Kidney (tissue), 14 donors: ENCODE results near the gene PPL. TPM values are rescaled to one million over a fixed set of nuclear protein-coding genes. Genes with fewer than 3 reads are reported as not detected.
A peak's percentile ranks its signal among the peaks of the same experiment; 100 is the strongest.

Experiments
- DNase-seq, 5 donors: peaks; one replicate each; pipeline ENCODE4 v3.0.0-alpha.2; 2013 to 2020
- FAIRE-seq: peaks from 2 replicates; lab custom pipeline; 2012; peaks lifted over from hg19 to GRCh38; lab: Jason Lieb, UNC
- H3K27ac ChIP-seq, 2 donors: one replicate each; pipeline ENCODE4 v1.7.0; 2013; ENCODE audit warnings: low read depth in 2 of 2, low read length in 2 of 2, inconsistent platforms in 1 of 2
- H3K27me3 ChIP-seq: one replicate; pipeline ENCODE4 v1.7.1; 2013; ENCODE audit warnings: low read length, inconsistent platforms; ENCODE audit not compliant: control insufficient read depth, insufficient read depth
- H3K36me3 ChIP-seq, 3 donors: one replicate each; pipeline versions ENCODE4 v1.7.0 to v1.7.1; 2013; ENCODE audit warnings: low read length in 3 of 3, control low read depth in 1 of 3, inconsistent platforms in 1 of 3; ENCODE audit not compliant: insufficient read depth in 3 of 3, control insufficient read depth in 2 of 3
- H3K4me1 ChIP-seq, 3 donors: one replicate each; pipeline versions ENCODE4 v1.7.0 to v1.7.1; 2013; ENCODE audit warnings: low read length in 3 of 3, inconsistent platforms in 1 of 3, low read depth in 1 of 3; ENCODE audit not compliant: control insufficient read depth in 2 of 3, insufficient read depth in 2 of 3
- H3K4me3 ChIP-seq, 3 donors: one replicate each; pipeline versions ENCODE4 v1.7.0 to v1.8.1; 2013; ENCODE audit warnings: low read length in 3 of 3, control low read depth in 1 of 3, inconsistent platforms in 1 of 3
- H3K9ac ChIP-seq, 3 donors: one replicate each; pipeline versions ENCODE4 v1.7.0 to v1.7.1; 2013; ENCODE audit warnings: low read length in 3 of 3, control low read depth in 1 of 3, inconsistent platforms in 1 of 3
- H3K9me3 ChIP-seq, 3 donors: one replicate each; pipeline versions ENCODE4 v1.7.0 to v1.7.1; 2013; ENCODE audit warnings: low read length in 3 of 3, control low read depth in 1 of 3, inconsistent platforms in 1 of 3; ENCODE audit not compliant: control insufficient read depth in 2 of 3, insufficient read depth in 1 of 3
- intact Hi-C: fragments of 100-400 bp; cut with DNase I; formaldehyde crosslinking; loops from one replicate; pipeline ENCODE4 v1.11.1; 2022
- polyA plus RNA-seq: library from polyadenylated mRNA; stranded (reverse); fragments of 350-450 nt; fragmentation: Illumina TruSeq; extraction: RNeasy Lipid Tissue Mini Kit (QIAGEN cat#74804); gene quantifications from one replicate; pipeline ENCODE4 v1.2.3, GENCODE V29; 2014; ENCODE audit warnings: low read depth, low replicate concordance; ENCODE audit not compliant: insufficient read depth
- total RNA-seq: library from RNA; stranded (reverse); fragmentation: NEBNext Ultra II Directional; extraction: Animal tissue kit (Norgen Biotek cat#: 25700); gene quantifications from one replicate; pipeline ENCODE4 v1.2.1, GENCODE V29; 2021
- TF ChIP-seq, protein P1 (sequence below): IDR thresholded peaks from 3 replicates; pipeline ENCODE4 v1.5.1; 2012; ENCODE audit warnings: mild to moderate bottlenecking, moderate library complexity, borderline replicate concordance; ENCODE audit not compliant: insufficient read depth; ENCODE audit errors: extremely low read depth
- donor health status: control.
- donor health status: control.
- donor health status: control.
- donor health status: control.
- donor health status: control.
- donor health status: DM: yes; HTN: yes; CAD: no.
- donor health status: Normal renal cell carcinoma (clear cell type).

PPL gene
- total and polyA plus RNA-seq, 2 donors from 2014 or later: 7.7 to 78.4 TPM

DNA sequence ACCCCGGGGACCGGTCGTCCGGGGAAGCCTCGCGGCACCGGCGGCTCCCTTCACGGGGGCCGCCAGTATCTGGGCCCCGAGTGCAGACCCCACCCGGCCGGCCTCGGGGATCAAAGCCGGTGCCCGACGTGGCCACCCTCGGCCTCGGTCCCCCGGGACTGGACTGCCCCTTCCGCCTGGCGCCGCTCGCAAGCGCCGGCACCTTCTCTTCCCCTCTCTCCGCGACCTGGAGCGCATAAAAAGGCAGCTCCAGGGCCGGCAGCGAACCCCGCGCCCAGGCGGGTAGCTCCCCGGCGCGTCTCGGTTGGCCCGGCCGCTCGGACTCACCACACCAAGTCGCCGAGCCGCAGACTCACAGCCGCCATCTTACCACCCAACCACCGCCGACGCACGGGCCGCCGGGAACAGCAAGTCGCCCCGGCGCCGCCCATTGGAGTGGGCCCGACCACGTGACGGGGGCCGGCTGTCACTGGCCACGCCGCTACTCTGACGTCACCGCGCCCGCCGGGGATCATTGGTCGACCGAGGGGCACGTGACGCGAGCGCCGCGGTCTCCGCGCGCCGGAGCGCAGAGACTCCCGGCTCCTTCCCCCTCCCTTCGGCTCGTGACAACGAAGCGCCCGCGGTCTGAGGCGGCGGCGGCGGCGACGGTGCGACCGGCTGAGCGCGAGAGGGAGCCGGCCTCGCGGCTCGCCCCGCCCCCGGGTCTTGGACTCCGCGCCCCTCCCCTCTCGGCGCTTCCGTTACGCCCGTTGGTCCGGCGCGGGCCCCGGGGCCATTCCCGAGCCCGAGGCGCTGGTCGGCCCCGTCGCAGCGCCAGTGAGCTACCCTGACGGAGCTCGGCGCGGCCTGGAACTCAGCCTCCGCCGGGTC, 89.8 kb downstream of the PPL start, which contains the start of the genes GLYR1 and UBN1:
Gene GLYR1, minus strand, starts transcription at position 388 of the 873 bp plus-strand sequence. Its CDS starts 23 bp downstream, at position 365.
Gene UBN1, plus strand, starts transcription at position 581 of the 873 bp plus-strand sequence. CDS start 5,437 bp downstream, outside the sequence.
- TF ChIP-seq, protein P1, sequence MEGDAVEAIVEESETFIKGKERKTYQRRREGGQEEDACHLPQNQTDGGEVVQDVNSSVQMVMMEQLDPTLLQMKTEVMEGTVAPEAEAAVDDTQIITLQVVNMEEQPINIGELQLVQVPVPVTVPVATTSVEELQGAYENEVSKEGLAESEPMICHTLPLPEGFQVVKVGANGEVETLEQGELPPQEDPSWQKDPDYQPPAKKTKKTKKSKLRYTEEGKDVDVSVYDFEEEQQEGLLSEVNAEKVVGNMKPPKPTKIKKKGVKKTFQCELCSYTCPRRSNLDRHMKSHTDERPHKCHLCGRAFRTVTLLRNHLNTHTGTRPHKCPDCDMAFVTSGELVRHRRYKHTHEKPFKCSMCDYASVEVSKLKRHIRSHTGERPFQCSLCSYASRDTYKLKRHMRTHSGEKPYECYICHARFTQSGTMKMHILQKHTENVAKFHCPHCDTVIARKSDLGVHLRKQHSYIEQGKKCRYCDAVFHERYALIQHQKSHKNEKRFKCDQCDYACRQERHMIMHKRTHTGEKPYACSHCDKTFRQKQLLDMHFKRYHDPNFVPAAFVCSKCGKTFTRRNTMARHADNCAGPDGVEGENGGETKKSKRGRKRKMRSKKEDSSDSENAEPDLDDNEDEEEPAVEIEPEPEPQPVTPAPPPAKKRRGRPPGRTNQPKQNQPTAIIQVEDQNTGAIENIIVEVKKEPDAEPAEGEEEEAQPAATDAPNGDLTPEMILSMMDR: no peak
- Histone ChIP-seq H3K4me1 (peaks cover 0 to 23% (median 8%) of the 10 kb centered on the region in 3 donors), H3K27me3 (no peaks in the 10 kb centered on the region), H3K4me3 (peak within 1 kb of the TSS; percentile 86 to 94 (median 89)), H3K36me3 (peaks cover 2 to 22% (median 14%) of the 10 kb centered on the region in 3 donors), H3K27ac (peak within 1 kb of the TSS; percentile 91 to 93), H3K9ac (peak within 1 kb of the TSS; percentile 76 to 93 (median 78)), H3K9me3 (no peaks in the 10 kb centered on the region)
- FAIRE-seq (no peak), DNase-seq (peak; percentile 99 to 100 (median 99))
- intact Hi-C loops: no loop called here

DNA sequence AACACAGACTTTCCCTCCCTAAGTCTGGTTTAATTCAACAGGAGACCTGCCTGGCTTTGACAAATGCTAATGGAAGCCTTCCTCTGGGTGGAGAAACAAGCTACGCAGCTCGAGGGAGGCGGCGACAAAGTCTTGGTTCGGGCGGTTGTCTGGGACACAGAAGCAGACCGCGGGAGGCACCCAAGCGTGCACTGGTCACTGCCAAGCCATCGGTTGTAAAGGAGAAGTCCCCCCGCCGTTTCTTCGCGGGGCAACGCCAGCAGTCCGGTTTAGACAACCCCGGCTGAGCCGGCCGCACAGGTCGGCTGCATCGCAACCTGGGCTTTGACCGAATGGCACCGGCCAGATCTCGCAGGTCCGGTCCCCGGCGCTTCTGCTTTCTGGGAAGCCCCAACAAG, 90.4 kb downstream of the PPL start:
- H3K4me3 ChIP-seq: peak overlapping the region; percentile 37 to 89 (median 71)
- H3K9me3 ChIP-seq: no peaks in the 10 kb centered on the region
- H3K36me3 ChIP-seq: peaks cover 4 to 23% (median 17%) of the 10 kb centered on the region in 3 donors
- peak; percentile 70 to 91 (median 81) for DNase-seq
- peak overlapping the region; percentile 91 to 93 for H3K27ac ChIP-seq
- TF ChIP-seq, protein P1: no peak
- intact Hi-C loops: no loop called here
- peak overlapping the region; percentile 20 to 57 (median 50) for H3K9ac ChIP-seq
- H3K4me1 ChIP-seq: peaks cover 0 to 23% (median 8%) of the 10 kb centered on the region in 3 donors
- H3K27me3 ChIP-seq: no peaks in the 10 kb centered on the region
- FAIRE-seq: no peak

DNA sequence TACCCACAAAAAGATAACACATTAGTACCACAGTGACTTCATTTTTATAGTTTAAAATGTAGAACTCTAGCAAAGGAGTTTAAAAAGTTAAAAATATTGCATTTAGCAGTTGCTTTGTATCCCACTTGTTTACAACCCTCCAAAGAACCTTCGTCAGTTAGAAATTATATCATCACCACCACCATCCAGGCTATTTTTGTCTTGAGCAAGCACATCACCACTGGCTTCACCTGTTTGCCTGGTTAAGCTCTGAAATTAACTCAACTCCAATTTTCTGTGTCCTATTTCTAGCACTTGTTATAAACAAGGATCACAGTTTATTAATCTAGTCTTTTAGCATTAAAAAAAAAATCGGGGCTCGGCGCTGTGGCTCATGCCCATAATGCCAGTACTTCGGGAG, 96.0 kb downstream of the PPL start:
- intact Hi-C loops: no loop called here

More for the DNA sequence above, 96.0 kb downstream of the PPL start:
- no peak overlapping the region for H3K9ac ChIP-seq
- H3K9me3 ChIP-seq: no peaks in the 10 kb centered on the region
- peaks cover 14 to 50% (median 38%) of the 10 kb centered on the region in 3 donors for H3K36me3 ChIP-seq
- peaks cover 0 to 10% (median under 1%) of the 10 kb centered on the region in 3 donors for H3K4me1 ChIP-seq
- no peaks in the 10 kb centered on the region for H3K27me3 ChIP-seq
- no peak for FAIRE-seq
- TF ChIP-seq, protein P1: no peak
- H3K4me3 ChIP-seq: no peak overlapping the region
- DNase-seq: no peak
- no peak overlapping the region for H3K27ac ChIP-seq
